Fibroblast of lung (primary cell): Measurements from ENCODE around the gene GGTLC1. TPM values are rescaled to one million over a fixed set of nuclear protein-coding genes. Genes with fewer than 3 reads are reported as not detected.
"Not testable (repeated sequence)": the region's sequence is repeated elsewhere in the genome, so short reads cannot be mapped to it uniquely, and the experiment has no call there.

Source experiments
- DNase-seq, 2 donors: peaks; one replicate each; pipeline versions ENCODE4 v3.0.0 to v3.0.0-alpha.2; 2010; ENCODE audit warnings: low read depth in 2 of 2
- H2AFZ ChIP-seq: 2 replicates; pipeline ENCODE4 v1.5.1; 2012; ENCODE audit warnings: low read length, control low read depth, inconsistent platforms
- H3K27ac ChIP-seq: 2 replicates; pipeline ENCODE4 v1.5.1; 2011; ENCODE audit warnings: low read length, control low read depth; ENCODE audit not compliant: insufficient read depth
- H3K27me3 ChIP-seq: 2 replicates; pipeline ENCODE4 v1.5.1; 2011; ENCODE audit warnings: mild to moderate bottlenecking, low read length; ENCODE audit not compliant: control insufficient read depth, insufficient read depth
- H3K36me3 ChIP-seq: 2 replicates; pipeline ENCODE4 v1.5.1; 2011; ENCODE audit warnings: low read length; ENCODE audit not compliant: control insufficient read depth, insufficient read depth
- H3K4me1 ChIP-seq: 2 replicates; pipeline ENCODE4 v1.5.1; 2011; ENCODE audit warnings: low read length; ENCODE audit not compliant: control insufficient read depth, insufficient read depth; ENCODE audit errors: extremely low read depth
- H3K4me2 ChIP-seq: 2 replicates; pipeline ENCODE4 v1.5.1; 2011; ENCODE audit warnings: low read length, control low read depth; ENCODE audit not compliant: insufficient read depth; ENCODE audit errors: extremely low read depth
- H3K4me3 ChIP-seq, 4 experiments: fragments of 200-600 bp in 1 of 4; sonication (generic) in 1 of 4; replicated peaks in 1 of 4; 2 replicates each; pipeline ENCODE4 v1.5.1; 2011 to 2016; ENCODE audit warnings: low read length in 4 of 4, low read depth in 3 of 4, mild to moderate bottlenecking in 3 of 4, control low read depth in 2 of 4, inconsistent platforms in 1 of 4, mixed read lengths in 1 of 4; ENCODE audit not compliant: insufficient read depth in 1 of 4; ENCODE audit errors: control extremely low read depth in 1 of 4
- H3K79me2 ChIP-seq: 2 replicates; pipeline ENCODE4 v1.5.1; 2012; ENCODE audit warnings: mild to moderate bottlenecking, low read length, inconsistent platforms; ENCODE audit not compliant: control insufficient read depth, insufficient read depth
- H3K9ac ChIP-seq: 2 replicates; pipeline ENCODE4 v1.5.1; 2011; ENCODE audit warnings: mild to moderate bottlenecking, low read length, control low read depth; ENCODE audit not compliant: insufficient read depth
- H3K9me3 ChIP-seq: 2 replicates; pipeline ENCODE4 v1.5.1; 2012; ENCODE audit warnings: low read depth, low read length; ENCODE audit not compliant: control insufficient read depth, insufficient read depth
- H4K20me1 ChIP-seq: 2 replicates; pipeline ENCODE4 v1.5.1; 2011; ENCODE audit warnings: low read length; ENCODE audit not compliant: control insufficient read depth, insufficient read depth; ENCODE audit errors: extremely low read depth
- polyA plus RNA-seq, 2 donors: library from polyadenylated mRNA; depleted of rRNA in 1 of 2; stranded (reverse) in 1 of 2; unstranded in 1 of 2; fragments of >200 nt; gene quantifications; 2 replicates each; pipeline ENCODE4 v1.2.1, GENCODE V29; 2011 to 2012; ENCODE audit warnings: missing spikeins in 1 of 2
- total RNA-seq: library from RNA; depleted of rRNA; stranded (reverse); fragments of >200 nt; gene quantifications from 2 replicates; pipeline ENCODE4 v1.2.1, GENCODE V29; 2014

The GGTLC1 gene
- total and polyA plus RNA-seq, 2 donors (not counting 1 experiment from before 2014, with no cell fraction given): not detected

GRCh38 chr20:23994001-23994633 lies 5.5 kb upstream of the GGTLC1 start:
- not testable (repeated sequence) for H3K4me3 ChIP-seq, DNase-seq, H3K27ac ChIP-seq, H4K20me1 ChIP-seq, H3K9ac ChIP-seq, H3K9me3 ChIP-seq, H3K4me2 ChIP-seq, H2AFZ ChIP-seq, H3K4me1 ChIP-seq, H3K27me3 ChIP-seq, H3K79me2 ChIP-seq, H3K36me3 ChIP-seq

GRCh38 chr20:23993440-23993839 lies 4.9 kb upstream of the GGTLC1 start:
- H3K9ac ChIP-seq, H3K27me3 ChIP-seq, DNase-seq, H3K27ac ChIP-seq, H4K20me1 ChIP-seq, H3K36me3 ChIP-seq, H3K4me1 ChIP-seq, H3K79me2 ChIP-seq, H2AFZ ChIP-seq, H3K9me3 ChIP-seq, H3K4me3 ChIP-seq, H3K4me2 ChIP-seq: not testable (repeated sequence)

- not testable (repeated sequence) for DNase-seq, H4K20me1 ChIP-seq, H3K27ac ChIP-seq, H3K27me3 ChIP-seq, H2AFZ ChIP-seq, H3K4me1 ChIP-seq, H3K36me3 ChIP-seq, H3K9me3 ChIP-seq, H3K79me2 ChIP-seq, H3K9ac ChIP-seq, H3K4me2 ChIP-seq, H3K4me3 ChIP-seq
These were observed 1.7 kb upstream of the GGTLC1 start for GRCh38 chr20:23990296-23990695.

- H3K9me3 ChIP-seq, H3K4me1 ChIP-seq, H3K4me3 ChIP-seq, H3K79me2 ChIP-seq, H4K20me1 ChIP-seq, H3K36me3 ChIP-seq, H2AFZ ChIP-seq, H3K4me2 ChIP-seq, H3K27me3 ChIP-seq, DNase-seq, H3K9ac ChIP-seq, H3K27ac ChIP-seq: not testable (repeated sequence)
These were observed 387 bp upstream of the GGTLC1 start for GRCh38 chr20:23988966-23989365.

- H3K9me3 ChIP-seq, H3K4me2 ChIP-seq, H3K79me2 ChIP-seq, H4K20me1 ChIP-seq, DNase-seq, H3K27me3 ChIP-seq, H3K36me3 ChIP-seq, H3K4me1 ChIP-seq, H3K4me3 ChIP-seq, H3K9ac ChIP-seq, H2AFZ ChIP-seq, H3K27ac ChIP-seq: not testable (repeated sequence)
These were observed 1.9 kb downstream of the GGTLC1 start for GRCh38 chr20:23986716-23987115.

GRCh38 chr20:23986310-23986709 lies 2.3 kb downstream of the GGTLC1 start:
- not testable (repeated sequence) for H3K36me3 ChIP-seq, DNase-seq, H3K27ac ChIP-seq, H4K20me1 ChIP-seq, H3K4me2 ChIP-seq, H3K27me3 ChIP-seq, H3K9ac ChIP-seq, H3K9me3 ChIP-seq, H3K4me1 ChIP-seq, H2AFZ ChIP-seq, H3K4me3 ChIP-seq, H3K79me2 ChIP-seq

- H3K79me2 ChIP-seq, H3K9ac ChIP-seq, H3K4me2 ChIP-seq, H3K36me3 ChIP-seq, H3K27ac ChIP-seq, H3K4me1 ChIP-seq, DNase-seq, H3K9me3 ChIP-seq, H3K4me3 ChIP-seq, H2AFZ ChIP-seq, H4K20me1 ChIP-seq, H3K27me3 ChIP-seq: not testable (repeated sequence)
These were observed 2.8 kb downstream of the GGTLC1 start for GRCh38 chr20:23985790-23986225.
